Thyroid gland (tissue), 4 donors: ENCODE data around the gene UBE2D3.
A peak's percentile ranks its signal among the peaks of the same experiment; 100 is the strongest.

Experiments
- CTCF ChIP-seq, 6 experiments: fragments of 200-600 bp in 3 of 6; fragments of 450-650 bp in 3 of 6; sonication (generic) in 3 of 6; IDR thresholded peaks; one replicate each; pipeline ENCODE4 v1.5.1; 2016 to 2019; ENCODE audit warnings: antibody characterized with exemption in 6 of 6, mild to moderate bottlenecking in 2 of 6, inconsistent platforms in 1 of 6, moderate library complexity in 1 of 6
- POLR2A ChIP-seq, 2 donors: fragments of 450-650 bp; IDR thresholded peaks; one replicate each; pipeline ENCODE4 v1.6.1; 2017; ENCODE audit warnings: antibody characterized with exemption in 2 of 2, mild to moderate bottlenecking in 2 of 2, moderate library complexity in 1 of 2

- no peak for TF ChIP-seq CTCF (IDR thresholded peaks at IDR 0.05)
- peak; percentile 3 to 88 for TF ChIP-seq POLR2A (IDR thresholded peaks at IDR 0.05)
Measured at GRCh38 chr4:102868781-102869568, 41.6 kb upstream of the UBE2D3 start, which contains the start of gene CISD2.
